NOMO-1 treated with DMSO at 0.1 percent for 48 hours (cell line): ENCODE results near the gene ZMYND10.
"Not testable (repeated sequence)": the region's sequence is repeated elsewhere in the genome, so short reads cannot be mapped to it uniquely, and the experiment has no call there.

Source experiments
- DNase-seq: peaks from one replicate; lab custom pipeline; 2025; ENCODE audit not compliant: unreplicated experiment; lab: John Stamatoyannopoulos, UW

ZMYND10 gene

DNA sequence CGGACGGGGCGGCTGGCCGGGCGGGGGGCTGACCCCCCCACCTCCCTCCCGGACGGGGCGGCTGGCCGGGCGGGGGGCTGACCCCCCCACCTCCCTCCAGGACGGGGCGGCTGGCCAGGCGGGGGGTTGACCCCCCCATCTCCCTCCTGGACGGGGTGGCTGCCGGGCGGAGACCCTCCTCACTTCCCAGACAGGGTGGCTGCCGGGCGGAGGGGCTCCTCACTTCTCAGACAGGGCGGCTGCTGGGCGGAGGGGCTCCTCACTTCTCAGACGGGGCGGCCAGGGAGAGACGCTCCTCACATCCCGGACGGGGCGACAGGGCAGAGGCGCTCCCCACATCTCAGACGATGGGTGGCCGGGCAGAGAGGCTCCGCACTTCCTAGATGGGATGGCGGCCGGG is 33.5 kb downstream of the ZMYND10 start:
- not testable (repeated sequence) for DNase-seq

DNA sequence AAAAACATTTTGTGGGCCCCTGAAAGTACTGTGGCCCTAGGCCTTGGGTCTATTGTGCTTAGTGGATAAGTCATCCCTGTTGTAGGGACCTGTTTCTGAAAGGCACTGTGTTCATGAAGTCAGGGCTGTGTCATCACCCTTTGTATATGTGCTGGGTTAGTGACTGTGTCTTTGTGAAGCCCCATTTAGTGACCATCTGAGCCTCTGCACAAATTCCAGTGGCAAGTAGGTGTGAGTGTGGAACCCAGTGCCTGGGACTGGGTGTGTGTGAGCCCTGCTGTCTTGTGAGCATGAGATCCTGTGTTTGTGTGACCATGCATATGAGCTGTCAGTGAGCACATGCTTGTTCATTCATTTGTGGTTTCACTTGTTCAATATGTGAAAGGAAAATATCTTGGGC is 40.9 kb downstream of the ZMYND10 start:
- no peak for DNase-seq

DNA sequence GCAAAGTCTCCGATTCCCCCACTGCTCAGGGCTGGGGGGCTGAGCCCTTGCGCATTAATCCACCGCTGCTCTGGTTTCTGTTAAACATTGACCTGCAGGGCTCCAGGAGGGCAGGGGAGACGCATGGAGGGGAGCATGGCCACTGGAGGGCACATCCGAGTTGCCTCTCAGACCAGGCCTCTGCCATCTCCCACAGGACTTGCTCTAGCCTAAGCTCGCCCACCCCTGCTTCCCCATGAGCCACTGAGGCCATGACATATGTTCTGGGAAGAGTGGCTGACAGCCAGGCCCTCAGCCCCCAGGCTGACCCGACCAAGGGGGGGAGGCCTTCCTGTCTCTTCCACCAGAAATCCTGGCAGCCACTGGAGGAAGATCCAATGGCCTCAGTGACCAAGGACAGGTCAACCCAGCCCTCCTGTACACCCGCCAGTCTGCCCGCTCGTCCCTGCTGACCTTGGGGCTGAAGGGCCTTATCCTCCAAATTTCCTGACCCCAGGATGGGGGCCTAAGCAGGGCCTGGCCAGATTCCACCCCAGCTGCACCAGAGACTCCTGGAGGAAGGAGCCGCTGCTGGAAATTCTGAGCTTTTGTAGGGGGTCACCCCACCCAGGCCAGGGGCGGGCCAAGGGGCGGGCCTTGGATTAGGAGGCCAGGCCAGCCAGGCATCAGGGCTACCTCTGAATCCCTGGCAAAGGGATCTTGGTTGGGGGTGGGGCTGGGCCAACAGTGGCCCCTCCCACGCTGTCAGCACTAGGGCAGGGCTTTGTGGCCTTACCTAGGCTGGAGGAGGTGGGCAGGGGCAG is 42.3 kb downstream of the ZMYND10 start, which contains the start of gene HYAL1:
TSS of gene HYAL1 (minus strand) at position 562 of the 803 bp plus-strand sequence. CDS start 618 bp downstream, outside the sequence.
- no peak for DNase-seq

DNA sequence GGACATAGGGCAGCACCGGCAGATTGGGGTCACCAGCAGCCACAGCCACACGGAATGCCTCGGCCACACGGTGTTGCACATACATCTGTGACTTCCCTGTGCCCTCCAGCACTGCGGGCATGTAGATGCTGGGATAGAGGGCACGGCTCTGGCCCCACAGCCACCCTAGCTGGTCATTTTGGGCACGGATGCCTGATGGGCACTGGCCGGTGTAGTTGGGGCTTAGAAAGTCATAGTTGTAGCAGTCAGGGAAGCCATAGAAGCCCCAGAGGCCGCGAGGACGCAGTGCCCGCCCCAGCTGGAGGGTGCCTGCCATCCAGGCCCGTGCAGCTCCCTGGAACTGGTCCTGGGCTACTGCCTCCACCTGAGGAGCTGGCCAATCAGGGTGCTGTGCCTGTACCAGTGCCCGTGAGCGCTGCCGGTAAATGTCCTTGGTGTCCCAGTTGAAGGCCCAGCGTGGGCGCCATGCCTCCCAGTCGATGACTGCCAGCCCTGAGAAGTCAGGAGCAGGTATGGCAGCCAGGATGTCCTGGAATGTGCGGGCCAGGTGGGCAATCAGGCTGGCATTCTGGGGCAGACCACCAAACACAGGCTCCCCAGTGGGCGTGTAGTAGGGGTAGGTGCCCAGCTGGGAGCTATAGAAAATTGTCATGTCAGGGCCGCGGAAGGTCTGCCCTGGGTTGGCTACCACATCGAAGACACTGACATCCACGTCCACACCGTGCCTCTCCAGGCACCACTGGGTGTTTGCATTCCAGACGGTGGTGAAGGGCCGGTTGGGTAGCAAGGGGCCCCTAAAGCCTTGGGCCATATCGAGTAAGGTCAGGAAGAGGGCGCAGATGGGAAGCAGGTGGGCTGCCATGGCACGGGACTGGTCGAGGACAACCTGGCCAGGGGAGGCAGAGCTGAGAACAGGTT is 43.2 kb downstream of the ZMYND10 start:
- no peak for DNase-seq

- no peak for DNase-seq
Observed at GRCh38 chr3:50300681-50301254, 44.8 kb downstream of the ZMYND10 start.

DNA sequence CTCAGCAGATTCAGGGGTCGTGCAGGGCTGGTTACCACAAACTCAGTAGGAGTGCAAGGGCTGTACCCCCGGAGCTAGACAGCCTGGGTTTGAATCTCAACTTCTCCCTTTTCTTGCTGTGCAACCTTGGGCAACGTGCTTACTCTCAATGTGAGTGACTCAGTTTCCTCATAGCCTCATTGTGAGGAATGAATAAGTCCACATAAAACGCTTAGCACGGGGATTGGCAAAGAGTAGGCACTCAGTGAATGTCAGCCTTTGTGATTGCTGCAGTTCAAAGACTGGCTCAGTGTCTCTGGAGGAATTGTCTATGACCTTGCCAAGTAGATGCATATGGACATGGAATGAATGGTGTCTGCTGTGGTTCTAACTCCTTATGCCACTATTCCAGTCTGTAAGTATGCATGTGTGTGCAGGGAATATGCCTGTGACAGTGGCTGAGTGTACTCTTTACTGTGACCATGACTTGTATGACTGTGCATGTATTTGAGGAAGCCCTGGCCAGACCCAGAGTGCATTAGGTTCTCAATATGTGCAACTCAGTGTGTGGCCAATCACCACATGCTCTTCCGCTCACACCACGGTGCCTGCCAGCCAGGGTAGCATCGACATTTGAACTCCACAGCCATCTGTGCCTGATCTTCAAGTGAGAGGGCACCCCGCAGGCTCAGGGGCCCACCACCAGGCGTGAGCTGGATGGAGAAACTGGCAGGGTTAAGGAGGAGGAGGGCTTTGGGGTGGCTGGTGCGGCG is 45.4 kb downstream of the ZMYND10 start:
- peak; percentile 92 for DNase-seq

DNA sequence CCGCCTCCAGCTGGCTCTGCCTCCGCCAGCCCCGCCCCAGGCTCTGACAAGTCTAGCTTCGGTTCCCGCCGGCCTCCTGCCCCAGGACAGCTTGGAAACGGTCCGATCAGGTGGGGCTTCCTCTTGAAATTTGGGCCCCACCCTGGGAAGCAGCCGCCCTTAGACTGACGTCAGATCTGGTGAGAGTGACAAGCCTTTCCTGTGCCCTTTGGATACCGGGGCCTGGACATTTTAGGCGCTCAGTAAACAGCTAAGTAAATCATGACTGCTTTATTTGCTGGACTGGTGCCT is 45.9 kb downstream of the ZMYND10 start:
- no peak for DNase-seq

DNA sequence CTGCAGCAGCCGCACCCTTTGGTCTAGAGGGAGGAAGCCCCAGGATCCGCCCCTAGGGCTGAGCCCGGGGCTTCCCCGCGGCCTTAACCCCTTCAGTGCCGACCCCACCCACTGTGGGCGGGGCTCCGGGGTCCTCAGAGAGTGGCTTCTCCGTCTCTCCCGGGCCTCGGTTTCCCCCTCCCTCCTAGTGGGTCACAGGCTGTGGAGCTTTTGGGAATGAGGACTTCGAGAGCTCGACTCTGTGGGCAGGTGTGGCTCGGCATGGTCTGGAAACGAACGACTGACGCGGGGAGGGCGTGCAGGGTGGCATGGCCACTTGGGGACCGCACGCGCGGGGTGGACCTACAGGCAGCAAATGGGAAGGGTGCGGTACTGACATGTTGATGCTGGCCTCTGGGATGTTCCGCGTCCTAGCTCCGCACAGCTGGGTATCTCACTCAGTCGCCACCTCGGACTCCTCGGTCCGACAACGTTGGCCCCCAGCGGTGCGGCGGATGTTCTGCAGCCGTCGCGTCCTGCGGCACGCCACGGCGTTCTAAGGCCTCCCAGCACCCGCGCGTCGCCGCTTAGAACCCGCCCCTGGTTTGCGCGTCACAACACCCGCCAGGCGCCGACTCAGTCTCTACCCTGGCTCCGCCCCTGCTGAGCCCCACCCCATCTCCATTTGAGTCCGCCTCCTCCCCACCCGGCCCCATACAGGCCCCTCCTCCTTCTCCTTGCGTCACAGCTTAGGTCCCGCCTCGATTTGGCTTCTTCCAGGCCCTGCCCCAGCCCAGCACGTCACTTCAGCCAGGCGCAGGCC is 46.5 kb downstream of the ZMYND10 start, which contains the start of the genes HYAL3 and NAA80:
TSS of gene HYAL3 (minus strand) at position 570 of the 802 bp plus-strand sequence. CDS start 3,803 bp downstream, outside the sequence.
TSS of gene NAA80 (minus strand) at position 570 of the 802 bp plus-strand sequence. CDS start 1,942 bp downstream, outside the sequence.
- DNase-seq: peak; percentile 99

GRCh38 chr3:50297896-50298725 is 47.4 kb downstream of the ZMYND10 start:
- DNase-seq: peak; percentile 25

- no peak for DNase-seq
Observed at GRCh38 chr3:50297384-50297775, 48.2 kb downstream of the ZMYND10 start.

GRCh38 chr3:50296721-50297383 is 48.7 kb downstream of the ZMYND10 start:
- DNase-seq: no peak

- DNase-seq: no peak
Observed at GRCh38 chr3:50295553-50296431, 49.7 kb downstream of the ZMYND10 start.

DNA sequence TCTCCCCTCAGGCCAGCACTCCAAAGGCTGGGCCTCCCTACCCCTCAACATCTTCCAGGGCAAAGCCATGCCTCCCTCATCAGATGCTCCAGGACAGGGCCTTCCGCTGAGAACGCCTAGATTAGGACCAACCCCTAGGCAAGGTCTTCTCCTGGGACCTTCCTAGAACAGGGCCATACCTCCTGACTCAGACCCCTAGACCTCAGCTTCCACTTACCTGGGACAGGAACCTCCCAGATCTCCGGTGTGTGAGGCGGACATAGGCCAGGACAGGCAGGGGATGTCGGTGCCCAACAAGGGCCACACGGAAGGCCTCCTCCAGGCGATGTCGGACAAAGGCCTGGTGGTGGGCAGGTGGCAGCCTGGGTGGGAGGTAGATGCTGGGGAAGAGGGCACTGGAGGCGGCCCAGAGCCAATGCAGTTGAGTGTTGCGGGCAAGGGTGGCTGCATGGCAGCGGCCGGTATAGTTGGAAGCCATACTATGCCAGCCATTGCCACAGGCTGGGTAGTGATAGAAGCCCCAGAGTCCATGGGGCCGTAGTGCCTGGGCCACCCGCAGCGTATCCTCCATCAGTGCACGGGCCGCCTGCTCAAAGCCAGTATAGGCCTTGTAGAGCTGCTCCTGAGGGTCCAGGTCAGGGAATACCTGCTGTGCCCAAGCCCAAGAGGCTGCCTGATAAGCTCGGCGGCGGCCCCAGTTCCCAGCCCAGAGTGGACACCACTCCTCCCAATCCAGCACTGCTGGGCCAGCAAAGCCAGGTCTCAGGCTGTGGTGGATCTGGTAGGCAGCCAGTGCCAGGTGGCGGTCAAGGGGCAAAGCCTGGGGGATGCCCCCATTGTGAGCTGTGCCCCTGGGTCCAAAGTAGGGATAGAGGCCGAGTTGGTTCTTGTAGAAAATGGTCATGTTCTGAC is 50.8 kb downstream of the ZMYND10 start:
- no peak for DNase-seq

GRCh38 chr3:50294089-50294488 is 51.4 kb downstream of the ZMYND10 start:
- DNase-seq: no peak

DNA sequence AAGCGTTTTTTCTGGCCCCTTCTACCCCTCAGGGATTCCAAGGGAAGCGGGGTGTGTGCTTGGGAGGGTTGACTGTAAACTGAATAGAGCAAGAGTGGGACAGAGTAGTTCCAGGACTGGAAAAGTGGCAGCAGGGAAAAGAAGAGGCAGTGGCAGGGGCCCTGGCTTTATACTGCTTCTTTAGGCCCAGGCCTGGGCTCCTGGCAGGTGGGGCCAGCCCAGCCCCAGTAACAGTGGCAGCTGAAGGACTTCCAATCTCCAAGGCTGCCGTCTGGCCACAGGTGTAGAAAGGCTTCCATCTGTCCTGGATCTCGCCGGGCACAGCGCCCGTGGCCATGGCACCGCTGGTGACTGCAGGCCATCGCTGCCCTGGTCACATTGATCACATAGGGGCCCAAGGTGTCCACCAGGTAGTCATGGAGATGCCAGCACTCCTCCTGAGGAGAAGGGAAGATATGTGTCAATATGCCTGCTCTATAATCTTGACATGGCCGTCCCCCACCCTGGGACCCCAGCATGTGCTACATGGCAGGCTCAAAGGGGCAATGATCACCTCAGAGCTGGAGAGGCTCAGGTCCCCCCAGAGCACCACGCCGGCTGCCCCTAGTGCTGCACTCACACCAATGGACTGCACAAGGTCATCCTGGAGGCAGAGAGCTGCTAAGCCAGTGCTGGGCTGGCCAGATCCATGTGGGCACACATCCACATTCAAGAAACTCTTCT is 52.3 kb downstream of the ZMYND10 start:
- DNase-seq: no peak
